ENCODE data around the gene ATP10A. TPM values are rescaled to one million over a fixed set of nuclear protein-coding genes. Genes with fewer than 3 reads are reported as not detected.

The ATP10A gene
- polyA plus RNA-seq, 3 donors, result 0.71 to 3.9 (median 0.92) TPM

GRCh38 chr15:25719101-25719985 lies 143.8 kb downstream of the ATP10A start:
- no peaks in the 10 kb centered on the region for H3K9me3 ChIP-seq (replicated peaks in 1 of 2; ENCODE audit: control insufficient read depth in 1 of 2, insufficient read depth in 1 of 2, low read length in 2 of 2)
- H4K20me1 ChIP-seq (ENCODE audit: insufficient read depth, low read length), result no peaks in the 10 kb centered on the region
- intact Hi-C loops (cut with micrococcal nuclease), result no loop called here
- H3K9ac ChIP-seq (ENCODE audit: insufficient read depth, low read length, poor library complexity, severe bottlenecking), result no peak overlapping the region
- H2AFZ ChIP-seq (ENCODE audit: insufficient read depth, low read depth, low read length, poor library complexity, severe bottlenecking), result no peak overlapping the region
- Mint-ChIP-seq H3K36me3 (peaks cover 6 to 10% of the 10 kb centered on the region in 2 donors), H3K4me1 (peaks cover 4% of the 10 kb centered on the region), H3K27ac (no peak overlapping the region), H3K27me3 (ENCODE audit: low read depth in 3 of 3) (peaks cover 0 to 9% (median 1%) of the 10 kb centered on the region in 3 donors), H3K4me3 (no peak overlapping the region), H3K9me3 (no peaks in the 10 kb centered on the region)
- no peaks in the 10 kb centered on the region for H3K4me1 ChIP-seq (ENCODE audit: control insufficient read depth in 1 of 2, insufficient read depth in 2 of 2, low read length in 2 of 2)
- 91% methylated on average over 10 of the region's 18 CpGs for WGBS (ENCODE audit: insufficient coverage)
- H3K4me2 ChIP-seq (replicated peaks; ENCODE audit: extremely low read depth, low read length, poor library complexity, severe bottlenecking), result no peak overlapping the region
- H3K79me2 ChIP-seq (ENCODE audit: insufficient read depth, low read length), result no peaks in the 10 kb centered on the region
- H3K27ac ChIP-seq (ENCODE audit: low read depth in 1 of 2, low read length in 2 of 2), result no peak overlapping the region
- H3K27me3 ChIP-seq (ENCODE audit: control insufficient read depth in 2 of 2, insufficient read depth in 2 of 2, low read length in 2 of 2), result no peaks in the 10 kb centered on the region
- peaks cover 0 to 22% of the 10 kb centered on the region in 2 donors for H3K36me3 ChIP-seq (replicated peaks in 1 of 2; ENCODE audit: control insufficient read depth in 1 of 2, insufficient read depth in 2 of 2, low read length in 2 of 2)
- TF ChIP-seq, protein P1, sequence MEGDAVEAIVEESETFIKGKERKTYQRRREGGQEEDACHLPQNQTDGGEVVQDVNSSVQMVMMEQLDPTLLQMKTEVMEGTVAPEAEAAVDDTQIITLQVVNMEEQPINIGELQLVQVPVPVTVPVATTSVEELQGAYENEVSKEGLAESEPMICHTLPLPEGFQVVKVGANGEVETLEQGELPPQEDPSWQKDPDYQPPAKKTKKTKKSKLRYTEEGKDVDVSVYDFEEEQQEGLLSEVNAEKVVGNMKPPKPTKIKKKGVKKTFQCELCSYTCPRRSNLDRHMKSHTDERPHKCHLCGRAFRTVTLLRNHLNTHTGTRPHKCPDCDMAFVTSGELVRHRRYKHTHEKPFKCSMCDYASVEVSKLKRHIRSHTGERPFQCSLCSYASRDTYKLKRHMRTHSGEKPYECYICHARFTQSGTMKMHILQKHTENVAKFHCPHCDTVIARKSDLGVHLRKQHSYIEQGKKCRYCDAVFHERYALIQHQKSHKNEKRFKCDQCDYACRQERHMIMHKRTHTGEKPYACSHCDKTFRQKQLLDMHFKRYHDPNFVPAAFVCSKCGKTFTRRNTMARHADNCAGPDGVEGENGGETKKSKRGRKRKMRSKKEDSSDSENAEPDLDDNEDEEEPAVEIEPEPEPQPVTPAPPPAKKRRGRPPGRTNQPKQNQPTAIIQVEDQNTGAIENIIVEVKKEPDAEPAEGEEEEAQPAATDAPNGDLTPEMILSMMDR (IDR thresholded peaks at IDR 0.05), result no peak
- no peak overlapping the region for H3K4me3 ChIP-seq (replicated peaks in 1 of 3; ENCODE audit: low read depth in 2 of 3, low read length in 3 of 3)
- no peak for DNase-seq

DNA sequence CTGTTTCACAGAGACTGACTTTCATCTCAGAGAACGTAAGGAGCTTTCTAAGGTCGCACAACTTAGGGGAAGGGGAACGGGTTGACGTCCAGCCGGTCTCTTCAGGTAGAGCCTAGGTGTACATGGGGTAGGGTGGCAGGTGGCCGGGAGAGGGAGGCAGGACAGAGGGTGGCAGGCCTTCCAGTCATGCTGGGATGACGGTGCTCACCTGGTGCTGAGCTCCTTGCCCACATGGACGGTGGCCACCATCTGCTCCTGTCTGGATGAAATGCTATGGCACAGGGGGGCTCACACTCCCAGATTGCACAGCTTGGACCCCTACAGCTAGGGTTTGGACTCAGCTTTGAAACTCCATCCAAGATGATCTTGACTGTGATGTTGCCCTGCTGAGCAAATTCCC lies 144.5 kb downstream of the ATP10A start:
- H2AFZ ChIP-seq (ENCODE audit: insufficient read depth, low read depth, low read length, poor library complexity, severe bottlenecking), result no peak overlapping the region
- TF ChIP-seq, protein P1 (IDR thresholded peaks at IDR 0.05), result no peak
- H3K4me1 ChIP-seq (ENCODE audit: control insufficient read depth in 1 of 2, insufficient read depth in 2 of 2, low read length in 2 of 2), result no peaks in the 10 kb centered on the region
- H3K36me3 Mint-ChIP-seq, result peaks cover 10% of the 10 kb centered on the region in 2 donors
- H3K4me3 ChIP-seq (replicated peaks in 1 of 3; ENCODE audit: low read depth in 2 of 3, low read length in 3 of 3), result no peak overlapping the region
- 99% methylated on average over 8 of the region's 8 CpGs for WGBS (ENCODE audit: insufficient coverage)
- DNase-seq, result no peak
- no peak overlapping the region for H3K4me2 ChIP-seq (replicated peaks; ENCODE audit: extremely low read depth, low read length, poor library complexity, severe bottlenecking)
- H3K27ac Mint-ChIP-seq, result no peak overlapping the region
- no peaks in the 10 kb centered on the region for H3K79me2 ChIP-seq (ENCODE audit: insufficient read depth, low read length)
- no peak overlapping the region for H3K9ac ChIP-seq (ENCODE audit: insufficient read depth, low read length, poor library complexity, severe bottlenecking)
- no peaks in the 10 kb centered on the region for H3K9me3 Mint-ChIP-seq
- no peak overlapping the region for H3K4me3 Mint-ChIP-seq
- H3K27me3 ChIP-seq (ENCODE audit: control insufficient read depth in 2 of 2, insufficient read depth in 2 of 2, low read length in 2 of 2), result no peaks in the 10 kb centered on the region
- intact Hi-C loops (cut with micrococcal nuclease), result no loop called here
- peaks cover 0 to 15% of the 10 kb centered on the region in 2 donors for H3K36me3 ChIP-seq (replicated peaks in 1 of 2; ENCODE audit: control insufficient read depth in 1 of 2, insufficient read depth in 2 of 2, low read length in 2 of 2)
- no peak overlapping the region for H3K27ac ChIP-seq (ENCODE audit: low read depth in 1 of 2, low read length in 2 of 2)
- H3K27me3 Mint-ChIP-seq (ENCODE audit: low read depth in 3 of 3), result peaks cover 0 to 9% (median 1%) of the 10 kb centered on the region in 3 donors
- no peaks in the 10 kb centered on the region for H4K20me1 ChIP-seq (ENCODE audit: insufficient read depth, low read length)
- no peaks in the 10 kb centered on the region for H3K9me3 ChIP-seq (replicated peaks in 1 of 2; ENCODE audit: control insufficient read depth in 1 of 2, insufficient read depth in 1 of 2, low read length in 2 of 2)
- peaks cover 4% of the 10 kb centered on the region for H3K4me1 Mint-ChIP-seq

Measured in CD14-positive monocyte (primary cell).